H9 (cell line): Measurements from ENCODE around the gene GSC2. TPM values are rescaled to one million over a fixed set of nuclear protein-coding genes. Genes with fewer than 3 reads are reported as not detected.

Experiments used
- DNase-seq: peaks from one replicate; pipeline ENCODE4 v3.0.0-alpha.2; 2017
- H2AFZ ChIP-seq: one replicate; pipeline ENCODE4 v1.6.1; 2013; ENCODE audit warnings: mild to moderate bottlenecking, low read length, control low read depth, moderate library complexity
- H2AK5ac ChIP-seq: 2 replicates; pipeline ENCODE4 v1.6.1; 2013; ENCODE audit warnings: low read length, control low read depth, mixed read lengths; ENCODE audit not compliant: insufficient read length
- H2BK120ac ChIP-seq: one replicate; pipeline ENCODE4 v1.6.1; 2013; ENCODE audit warnings: low read depth, mild to moderate bottlenecking, low read length, control low read depth, inconsistent platforms; ENCODE audit not compliant: poor library complexity, severe bottlenecking
- H2BK12ac ChIP-seq: 2 replicates; pipeline ENCODE4 v1.6.1; 2013; ENCODE audit warnings: low read length, control low read depth, mixed read lengths, low read depth; ENCODE audit not compliant: insufficient read length
- H2BK15ac ChIP-seq: 2 replicates; pipeline ENCODE4 v1.6.1; 2013; ENCODE audit warnings: low read depth, low read length, control low read depth
- H2BK20ac ChIP-seq: one replicate; pipeline ENCODE4 v1.6.1; 2013; ENCODE audit warnings: low read depth, mild to moderate bottlenecking, low read length, control low read depth, inconsistent platforms; ENCODE audit not compliant: poor library complexity, severe bottlenecking
- H2BK5ac ChIP-seq: 2 replicates; pipeline ENCODE4 v1.6.1; 2013; ENCODE audit warnings: low read length, control low read depth, mixed read lengths; ENCODE audit not compliant: insufficient read length
- H3K14ac ChIP-seq: 2 replicates; pipeline ENCODE4 v1.6.1; 2013; ENCODE audit warnings: low read length, control low read depth; ENCODE audit not compliant: insufficient read depth
- H3K18ac ChIP-seq: 2 replicates; pipeline ENCODE4 v1.6.1; 2013; ENCODE audit warnings: low read depth, mild to moderate bottlenecking, mixed read lengths, low read length, control low read depth; ENCODE audit not compliant: insufficient read length
- H3K23ac ChIP-seq: 2 replicates; pipeline ENCODE4 v1.6.1; 2013; ENCODE audit warnings: low read length, control low read depth, mixed read lengths, low read depth; ENCODE audit not compliant: insufficient read length
- H3K23me2 ChIP-seq: 2 replicates; pipeline ENCODE4 v1.6.1; 2013; ENCODE audit warnings: low read depth, mild to moderate bottlenecking, mixed read lengths, low read length, control low read depth; ENCODE audit not compliant: insufficient read length, poor library complexity, severe bottlenecking
- H3K27ac ChIP-seq: 2 replicates; pipeline ENCODE4 v1.5.1; 2013; ENCODE audit warnings: low read length, control low read depth, mixed read lengths, low read depth; ENCODE audit not compliant: insufficient read length
- H3K27me3 ChIP-seq: 2 replicates; pipeline ENCODE4 v1.6.1; 2013; ENCODE audit warnings: low read length, control low read depth, inconsistent platforms; ENCODE audit not compliant: insufficient read depth
- H3K4ac ChIP-seq: 2 replicates; pipeline ENCODE4 v1.6.1; 2013; ENCODE audit warnings: low read depth, mild to moderate bottlenecking, control low read depth, inconsistent platforms, low read length, moderate library complexity
- H3K4me1 ChIP-seq: 2 replicates; pipeline ENCODE4 v1.6.1; 2013; ENCODE audit warnings: low read length, control low read depth, inconsistent platforms; ENCODE audit not compliant: insufficient read depth
- H3K4me2 ChIP-seq: 2 replicates; pipeline ENCODE4 v1.6.1; 2013; ENCODE audit warnings: low read length, control low read depth, mixed read lengths; ENCODE audit not compliant: insufficient read length, insufficient read depth
- H3K56ac ChIP-seq: 2 replicates; pipeline ENCODE4 v1.6.1; 2013; ENCODE audit warnings: low read depth, mild to moderate bottlenecking, mixed read lengths, low read length, control low read depth; ENCODE audit not compliant: insufficient read length
- H3K79me1 ChIP-seq: 2 replicates; pipeline ENCODE4 v1.6.1; 2013; ENCODE audit warnings: low read depth, mild to moderate bottlenecking, moderate library complexity, low read length, control low read depth, inconsistent platforms; ENCODE audit not compliant: insufficient read depth, poor library complexity, severe bottlenecking
- H3K79me2 ChIP-seq: 2 replicates; pipeline ENCODE4 v1.6.1; 2013; ENCODE audit warnings: low read length, control low read depth, inconsistent platforms; ENCODE audit not compliant: insufficient read depth
- H3K9ac ChIP-seq: 2 replicates; pipeline ENCODE4 v1.6.1; 2013; ENCODE audit warnings: low read length, control low read depth, mixed read lengths; ENCODE audit not compliant: insufficient read length; ENCODE audit errors: extremely low read depth
- H3K9me3 ChIP-seq: one replicate; pipeline ENCODE4 v1.6.1; 2013; ENCODE audit warnings: low read depth, low read length, inconsistent platforms; ENCODE audit not compliant: control insufficient read depth
- H3T11ph ChIP-seq: one replicate; pipeline ENCODE4 v1.6.1; 2013; ENCODE audit warnings: mild to moderate bottlenecking, low read length, control low read depth, inconsistent platforms
- H4K20me1 ChIP-seq: one replicate; pipeline ENCODE4 v1.6.1; 2013; ENCODE audit not compliant: control insufficient read depth, insufficient read length, insufficient read depth
- H4K5ac ChIP-seq: 2 replicates; pipeline ENCODE4 v1.6.1; 2013; ENCODE audit warnings: low read depth, mild to moderate bottlenecking, mixed read lengths, low read length, control low read depth; ENCODE audit not compliant: insufficient read length
- H4K8ac ChIP-seq: replicated peaks from 2 replicates; pipeline ENCODE4 v1.6.1; 2013; ENCODE audit warnings: low read length, control low read depth, mixed read lengths, low read depth; ENCODE audit not compliant: insufficient read length
- H4K91ac ChIP-seq: 2 replicates; pipeline ENCODE4 v1.6.1; 2013; ENCODE audit warnings: low read depth, mild to moderate bottlenecking, moderate library complexity, mixed read lengths, low read length, control low read depth; ENCODE audit not compliant: insufficient read length
- H3K27ac Mint-ChIP-seq, 3 experiments: 2 replicates in 2 of 3; 3 replicates in 1 of 3; pipeline ENCODE4 v1.8.0; 2020 to 2021; ENCODE audit warnings: mixed read lengths in 3 of 3, mild to moderate bottlenecking in 1 of 3, moderate library complexity in 1 of 3
- H3K27me3 Mint-ChIP-seq: 2 replicates; pipeline ENCODE4 v1.8.0; 2021; ENCODE audit warnings: low read depth, mild to moderate bottlenecking, moderate library complexity, mixed read lengths
- H3K36me3 Mint-ChIP-seq, 3 experiments: 2 replicates in 2 of 3; 3 replicates in 1 of 3; pipeline ENCODE4 v1.8.0; 2020 to 2021; ENCODE audit warnings: low read depth in 3 of 3, mixed read lengths in 3 of 3; ENCODE audit not compliant: insufficient read depth in 1 of 3
- H3K4me1 Mint-ChIP-seq, 2 experiments: 2 replicates each; pipeline ENCODE4 v1.8.0; 2020; ENCODE audit warnings: mixed read lengths in 2 of 2
- H3K4me3 Mint-ChIP-seq, 2 experiments: 2 replicates in 1 of 2; 3 replicates in 1 of 2; pipeline ENCODE4 v1.8.0; 2020 to 2021; ENCODE audit warnings: mild to moderate bottlenecking in 2 of 2, mixed read lengths in 2 of 2, moderate library complexity in 1 of 2
- H3K9me3 Mint-ChIP-seq, 2 experiments: 2 replicates in 1 of 2; 3 replicates in 1 of 2; pipeline ENCODE4 v1.8.0; 2020; ENCODE audit warnings: mild to moderate bottlenecking in 2 of 2, mixed read lengths in 2 of 2, moderate library complexity in 1 of 2
- CTCF ChIP-seq: fragments of 200-600 bp; sonication (generic); conservative IDR thresholded peaks from 3 replicates; pipeline ENCODE4 v1.8.0; 2021; ENCODE audit warnings: antibody characterized with exemption, mild to moderate bottlenecking
- WGBS: extraction: QIAGEN DNeasy Blood & Tissue Kit; methylation state at CpG from one replicate; pipeline ENCODE4 v1.1.7; 2013; ENCODE audit warnings: missing lambda C conversion rate, low lambda C conversion rate, mixed read lengths; ENCODE audit not compliant: insufficient read length; ENCODE audit errors: extremely low coverage; 5-methylcytosine and 5-hydroxymethylcytosine counted together
- total RNA-seq: library from RNA; stranded (reverse); gene quantifications from 2 replicates; pipeline ENCODE4 v1.2.1, GENCODE V29; 2021

GSC2 gene
- total RNA-seq, 1 experiment from 2014 or later, result 0.22 TPM

GRCh38 chr22:19132693-19133400 is 17.2 kb downstream of the GSC2 start:
- H2AFZ ChIP-seq, result no peak overlapping the region
- no peak for TF ChIP-seq CTCF
- H3K27ac Mint-ChIP-seq, result no peak overlapping the region

More at GRCh38 chr22:19132693-19133400, 17.2 kb downstream of the GSC2 start:
- no peaks in the 10 kb centered on the region; the same call in 1 of the 2 replicates for H3K27me3 Mint-ChIP-seq
- H3K36me3 Mint-ChIP-seq, result peaks cover 17 to 58% (median 39%) of the 10 kb centered on the region in 3 experiments
- no peak overlapping the region for H2BK5ac ChIP-seq
- no peak for DNase-seq
- no peak overlapping the region for H4K91ac ChIP-seq
- no peak overlapping the region for H2BK15ac ChIP-seq
- H3K27me3 ChIP-seq, result no peaks in the 10 kb centered on the region
- no peak overlapping the region for H4K5ac ChIP-seq
- H4K8ac ChIP-seq, result no peak overlapping the region
- no peak overlapping the region for H3K4me3 Mint-ChIP-seq
- no peak overlapping the region for H3K18ac ChIP-seq
- no peak overlapping the region for H3K4ac ChIP-seq
- H3K9me3 ChIP-seq, result no peaks in the 10 kb centered on the region
- H3K14ac ChIP-seq, result no peak overlapping the region
- no peaks in the 10 kb centered on the region; a peak in 1 of 4 replicates for H3K4me1 Mint-ChIP-seq
- H3K4me1 ChIP-seq, result no peaks in the 10 kb centered on the region
- no peak overlapping the region for H3K56ac ChIP-seq
- H3K9me3 Mint-ChIP-seq, result no peaks in the 10 kb centered on the region
- H2BK20ac ChIP-seq, result no peak overlapping the region
- H3K9ac ChIP-seq, result no peak overlapping the region
- H3K79me1 ChIP-seq, result no peaks in the 10 kb centered on the region
- no peak overlapping the region for H3K27ac ChIP-seq
- no peaks in the 10 kb centered on the region for H3K23me2 ChIP-seq
- no peak overlapping the region for H3T11ph ChIP-seq
- no peak overlapping the region for H3K23ac ChIP-seq
- H2BK12ac ChIP-seq, result no peak overlapping the region
- H2AK5ac ChIP-seq, result no peak overlapping the region
- WGBS, result no CpG with 5 or more reads among the region's 9 CpGs
- no peak overlapping the region for H3K4me2 ChIP-seq
- no peaks in the 10 kb centered on the region for H4K20me1 ChIP-seq
- H2BK120ac ChIP-seq, result no peak overlapping the region
- no peaks in the 10 kb centered on the region for H3K79me2 ChIP-seq
